MM.1S (cell line): ENCODE data around the gene GNAQ.

Source experiments
- DNase-seq: peaks from one replicate; pipeline ENCODE4 v3.0.0-alpha.2; 2015
- H2AFZ ChIP-seq: fragments of 300-600 bp; sonication (generic); 2 replicates; pipeline ENCODE4 v1.6.0; 2016; ENCODE audit warnings: antibody characterized with exemption, low read length
- H3F3A ChIP-seq: fragments of 300-600 bp; sonication (generic); 2 replicates; pipeline ENCODE4 v1.6.1; 2016; ENCODE audit warnings: mild to moderate bottlenecking, antibody characterized with exemption, low read length, moderate library complexity, mixed read lengths; ENCODE audit not compliant: insufficient read depth
- H3K27ac ChIP-seq: fragments of 300-600 bp; sonication (generic); 2 replicates; pipeline ENCODE4 v1.5.1; 2016; ENCODE audit warnings: mild to moderate bottlenecking, low read length
- H3K27me3 ChIP-seq: fragments of 300-600 bp; sonication (generic); replicated peaks from 2 replicates; pipeline ENCODE4 v1.6.0; 2016; ENCODE audit warnings: low read length; ENCODE audit not compliant: insufficient read depth
- H3K36me3 ChIP-seq: fragments of 300-600 bp; sonication (generic); replicated peaks from 2 replicates; pipeline ENCODE4 v1.6.1; 2016; ENCODE audit warnings: mild to moderate bottlenecking, low read length, mixed read lengths; ENCODE audit not compliant: insufficient read depth
- H3K4me1 ChIP-seq: fragments of 300-600 bp; sonication (generic); 2 replicates; pipeline ENCODE4 v1.6.1; 2016; ENCODE audit warnings: low read length, mixed read lengths
- H3K4me2 ChIP-seq: fragments of 300-600 bp; sonication (generic); 2 replicates; pipeline ENCODE4 v1.6.0; 2016; ENCODE audit warnings: low read depth, low read length
- H3K4me3 ChIP-seq: fragments of 300-600 bp; sonication (generic); 2 replicates; pipeline ENCODE4 v1.5.1; 2016; ENCODE audit warnings: low read length, mixed read lengths
- H3K79me2 ChIP-seq: fragments of 300-600 bp; sonication (generic); 2 replicates; pipeline ENCODE4 v1.6.1; 2016; ENCODE audit warnings: mixed run types, low read length, mixed read lengths
- H3K9ac ChIP-seq: fragments of 300-600 bp; sonication (generic); 2 replicates; pipeline ENCODE4 v1.6.1; 2016; ENCODE audit warnings: low read length, mixed read lengths
- H3K9me2 ChIP-seq: fragments of 300-600 bp; sonication (generic); replicated peaks from 2 replicates; pipeline ENCODE4 v1.6.1; 2016; ENCODE audit warnings: mild to moderate bottlenecking, low read length, mixed read lengths; ENCODE audit not compliant: insufficient read depth
- H3K9me3 ChIP-seq: fragments of 300-600 bp; sonication (generic); replicated peaks from 2 replicates; pipeline ENCODE4 v1.6.1; 2016; ENCODE audit warnings: mild to moderate bottlenecking, low read length, mixed read lengths; ENCODE audit not compliant: insufficient read depth
- H4K20me1 ChIP-seq: fragments of 300-600 bp; sonication (generic); 2 replicates; pipeline ENCODE4 v1.6.1; 2016; ENCODE audit warnings: mild to moderate bottlenecking, low read length, moderate library complexity, mixed read lengths; ENCODE audit not compliant: insufficient read depth
- CTCF ChIP-seq: fragments of 300-600 bp; sonication (generic); IDR thresholded peaks from 2 replicates; pipeline ENCODE4 v1.5.1; 2016; ENCODE audit warnings: antibody characterized with exemption, low read length, mixed read lengths
- EZH2 ChIP-seq: fragments of 300-600 bp; sonication (generic); optimal IDR thresholded peaks from 2 replicates; pipeline ENCODE3; 2017; ENCODE audit warnings: low read depth, mild to moderate bottlenecking, antibody characterized with exemption, low read length, mixed read lengths
- EZH2phosphoT487 ChIP-seq: fragments of 300-600 bp; sonication (generic); IDR thresholded peaks from 2 replicates; pipeline ENCODE4 v1.6.1; 2018; ENCODE audit warnings: antibody characterized with exemption, low read length

Gene GNAQ

GRCh38 chr9:77798140-77798539, 233.5 kb downstream of the GNAQ start:
- H3K79me2 ChIP-seq, result no peaks in the 10 kb centered on the region
- H2AFZ ChIP-seq, result no peak overlapping the region
- no peak for DNase-seq
- no peaks in the 10 kb centered on the region for H3K4me1 ChIP-seq
- H3K27ac ChIP-seq, result no peak overlapping the region
- no peaks in the 10 kb centered on the region for H3K27me3 ChIP-seq
- no peak overlapping the region for H3K4me2 ChIP-seq
- no peaks in the 10 kb centered on the region for H4K20me1 ChIP-seq
- H3K36me3 ChIP-seq, result no peaks in the 10 kb centered on the region
- TF ChIP-seq EZH2phosphoT487 (no peak), EZH2 (no peak), CTCF (no peak)
- no peaks in the 10 kb centered on the region for H3K9me2 ChIP-seq
- no peak overlapping the region for H3K4me3 ChIP-seq
- no peaks in the 10 kb centered on the region for H3F3A ChIP-seq
- H3K9me3 ChIP-seq, result no peaks in the 10 kb centered on the region
- H3K9ac ChIP-seq, result no peak overlapping the region

GRCh38 chr9:77794985-77795384, 236.6 kb downstream of the GNAQ start:
- Histone ChIP-seq H3K4me2 (no peak overlapping the region), H3K27ac (no peak overlapping the region), H3K4me1 (no peaks in the 10 kb centered on the region), H3F3A (no peaks in the 10 kb centered on the region), H3K9me3 (no peaks in the 10 kb centered on the region), H3K9me2 (no peaks in the 10 kb centered on the region), H3K36me3 (no peaks in the 10 kb centered on the region), H2AFZ (no peak overlapping the region), H3K79me2 (no peaks in the 10 kb centered on the region), H3K9ac (no peak overlapping the region), H3K4me3 (no peak overlapping the region), H3K27me3 (no peaks in the 10 kb centered on the region), H4K20me1 (no peaks in the 10 kb centered on the region)
- no peak for DNase-seq
- TF ChIP-seq CTCF, result no peak
- TF ChIP-seq EZH2, result no peak
- no peak for TF ChIP-seq EZH2phosphoT487

GRCh38 chr9:77793849-77794248, 237.8 kb downstream of the GNAQ start:
- H3K4me2 ChIP-seq, result no peak overlapping the region

More at GRCh38 chr9:77793849-77794248, 237.8 kb downstream of the GNAQ start:
- H3K9me3 ChIP-seq, result no peaks in the 10 kb centered on the region
- DNase-seq, result no peak
- H3K36me3 ChIP-seq, result no peaks in the 10 kb centered on the region
- no peaks in the 10 kb centered on the region for H3K9me2 ChIP-seq
- H3K9ac ChIP-seq, result no peak overlapping the region
- no peaks in the 10 kb centered on the region for H4K20me1 ChIP-seq
- TF ChIP-seq EZH2 (no peak), EZH2phosphoT487 (no peak), CTCF (no peak)
- no peaks in the 10 kb centered on the region for H3K27me3 ChIP-seq
- H3F3A ChIP-seq, result no peaks in the 10 kb centered on the region
- H3K79me2 ChIP-seq, result no peaks in the 10 kb centered on the region
- no peak overlapping the region for H2AFZ ChIP-seq
- no peak overlapping the region for H3K27ac ChIP-seq
- no peak overlapping the region for H3K4me3 ChIP-seq
- H3K4me1 ChIP-seq, result no peaks in the 10 kb centered on the region
